ENCODE measurements around the gene CLDND2. TPM values are rescaled to one million over a fixed set of nuclear protein-coding genes. Genes with fewer than 3 reads are reported as not detected.

CLDND2 gene
- total RNA-seq, 1 donor from 2014 or later = 0.84 TPM

- H2AFZ ChIP-seq (ENCODE audit: low read depth, low read length) = no peak overlapping the region
- TF ChIP-seq CTCF (IDR thresholded peaks at IDR 0.05; ENCODE audit: insufficient read depth, low read depth, low read length) = no peak
- TF ChIP-seq EZH2 (IDR thresholded peaks at IDR 0.05; ENCODE audit: insufficient read depth, low read length) = no peak
- Mint-ChIP-seq H3K9me3 (ENCODE audit: unreplicated experiment) (no peaks in the 10 kb centered on the region), H3K27me3 (ENCODE audit: low read depth, unreplicated experiment) (peaks cover 9% of the 10 kb centered on the region), H3K4me3 (ENCODE audit: unreplicated experiment) (no peak overlapping the region), H3K27ac (ENCODE audit: unreplicated experiment) (no peak overlapping the region), H3K4me1 (ENCODE audit: low read depth, unreplicated experiment) (no peaks in the 10 kb centered on the region), H3K36me3 (ENCODE audit: low read depth, unreplicated experiment) (peaks cover 10% of the 10 kb centered on the region)
- no peaks in the 10 kb centered on the region for H4K20me1 ChIP-seq (ENCODE audit: insufficient read depth, low read length)
- no peak overlapping the region for H3K9ac ChIP-seq (ENCODE audit: low read length)
- no peak for DNase-seq (ENCODE audit: low read depth)
- no peaks in the 10 kb centered on the region for H3K36me3 ChIP-seq (ENCODE audit: insufficient read depth, low read length)
- H3K4me1 ChIP-seq (ENCODE audit: insufficient read depth, low read length) = peaks cover 3% of the 10 kb centered on the region
- no peaks in the 10 kb centered on the region for H3K27me3 ChIP-seq (ENCODE audit: insufficient read depth, low read length)
- no peak for FAIRE-seq
- H3K4me2 ChIP-seq (ENCODE audit: low read length) = no peak overlapping the region
- no peaks in the 10 kb centered on the region for H3K79me2 ChIP-seq (ENCODE audit: insufficient read depth, low read length)
- H3K4me3 ChIP-seq (ENCODE audit: insufficient read depth, low read depth, low read length) = no peak overlapping the region
- no peak overlapping the region for H3K27ac ChIP-seq (ENCODE audit: low read depth, low read length)
- no peaks in the 10 kb centered on the region for H3K9me3 ChIP-seq (ENCODE audit: insufficient read depth, low read depth, low read length)
These were observed 31.5 kb downstream of the CLDND2 start for GRCh38 chr19:51337141-51337860.

- FAIRE-seq = no peak
- Histone ChIP-seq H3K4me1 (ENCODE audit: insufficient read depth, low read length) (no peaks in the 10 kb centered on the region), H3K27me3 (ENCODE audit: insufficient read depth, low read length) (no peaks in the 10 kb centered on the region), H3K36me3 (ENCODE audit: insufficient read depth, low read length) (no peaks in the 10 kb centered on the region), H3K27ac (ENCODE audit: low read depth, low read length) (no peak overlapping the region), H3K79me2 (ENCODE audit: insufficient read depth, low read length) (no peaks in the 10 kb centered on the region), H3K4me3 (ENCODE audit: insufficient read depth, low read depth, low read length) (no peak overlapping the region), H4K20me1 (ENCODE audit: insufficient read depth, low read length) (no peaks in the 10 kb centered on the region), H3K9ac (ENCODE audit: low read length) (no peak overlapping the region), H3K9me3 (ENCODE audit: insufficient read depth, low read depth, low read length) (no peaks in the 10 kb centered on the region), H3K4me2 (ENCODE audit: low read length) (no peak overlapping the region), H2AFZ (ENCODE audit: low read depth, low read length) (no peak overlapping the region)
- no peak for DNase-seq (ENCODE audit: low read depth)
- Mint-ChIP-seq H3K9me3 (ENCODE audit: unreplicated experiment) (peaks cover 2% of the 10 kb centered on the region), H3K4me1 (ENCODE audit: low read depth, unreplicated experiment) (no peaks in the 10 kb centered on the region), H3K27me3 (ENCODE audit: low read depth, unreplicated experiment) (no peaks in the 10 kb centered on the region), H3K36me3 (ENCODE audit: low read depth, unreplicated experiment) (peaks cover 19% of the 10 kb centered on the region), H3K27ac (ENCODE audit: unreplicated experiment) (no peak overlapping the region), H3K4me3 (ENCODE audit: unreplicated experiment) (no peak overlapping the region)
- no peak for TF ChIP-seq CTCF (IDR thresholded peaks at IDR 0.05; ENCODE audit: insufficient read depth, low read depth, low read length)
- TF ChIP-seq EZH2 (IDR thresholded peaks at IDR 0.05; ENCODE audit: insufficient read depth, low read length) = no peak
These were observed 34.9 kb downstream of the CLDND2 start for GRCh38 chr19:51333836-51334460.

- H3K4me2 ChIP-seq (ENCODE audit: low read length) = no peak overlapping the region
- DNase-seq (ENCODE audit: low read depth) = no peak
- no peak for FAIRE-seq
- no peak overlapping the region for H3K27ac ChIP-seq (ENCODE audit: low read depth, low read length)
- H3K4me3 ChIP-seq (ENCODE audit: insufficient read depth, low read depth, low read length) = no peak overlapping the region
- Mint-ChIP-seq H3K27me3 (ENCODE audit: low read depth, unreplicated experiment) (peaks cover 4% of the 10 kb centered on the region), H3K9me3 (ENCODE audit: unreplicated experiment) (peaks cover 4% of the 10 kb centered on the region), H3K27ac (ENCODE audit: unreplicated experiment) (no peak overlapping the region), H3K4me3 (ENCODE audit: unreplicated experiment) (no peak overlapping the region), H3K36me3 (ENCODE audit: low read depth, unreplicated experiment) (peaks cover 19% of the 10 kb centered on the region), H3K4me1 (ENCODE audit: low read depth, unreplicated experiment) (no peaks in the 10 kb centered on the region)
- H3K9ac ChIP-seq (ENCODE audit: low read length) = no peak overlapping the region
- no peaks in the 10 kb centered on the region for H3K27me3 ChIP-seq (ENCODE audit: insufficient read depth, low read length)
- H3K9me3 ChIP-seq (ENCODE audit: insufficient read depth, low read depth, low read length) = no peaks in the 10 kb centered on the region
- H3K36me3 ChIP-seq (ENCODE audit: insufficient read depth, low read length) = no peaks in the 10 kb centered on the region
- no peaks in the 10 kb centered on the region for H3K4me1 ChIP-seq (ENCODE audit: insufficient read depth, low read length)
- no peak overlapping the region for H2AFZ ChIP-seq (ENCODE audit: low read depth, low read length)
- TF ChIP-seq CTCF (IDR thresholded peaks at IDR 0.05; ENCODE audit: insufficient read depth, low read depth, low read length) (no peak), EZH2 (IDR thresholded peaks at IDR 0.05; ENCODE audit: insufficient read depth, low read length) (no peak)
- no peaks in the 10 kb centered on the region for H3K79me2 ChIP-seq (ENCODE audit: insufficient read depth, low read length)
- no peaks in the 10 kb centered on the region for H4K20me1 ChIP-seq (ENCODE audit: insufficient read depth, low read length)
These were observed 37.1 kb downstream of the CLDND2 start for GRCh38 chr19:51331716-51332115.

Data from astrocyte (in vitro differentiated cells and primary cell).